ENCODE data around the gene MYO9A. TPM values are rescaled to one million over a fixed set of nuclear protein-coding genes. Genes with fewer than 3 reads are reported as not detected.

MYO9A gene
- total RNA-seq, 1 experiment from 2014 or later = 41.6 TPM

DNA sequence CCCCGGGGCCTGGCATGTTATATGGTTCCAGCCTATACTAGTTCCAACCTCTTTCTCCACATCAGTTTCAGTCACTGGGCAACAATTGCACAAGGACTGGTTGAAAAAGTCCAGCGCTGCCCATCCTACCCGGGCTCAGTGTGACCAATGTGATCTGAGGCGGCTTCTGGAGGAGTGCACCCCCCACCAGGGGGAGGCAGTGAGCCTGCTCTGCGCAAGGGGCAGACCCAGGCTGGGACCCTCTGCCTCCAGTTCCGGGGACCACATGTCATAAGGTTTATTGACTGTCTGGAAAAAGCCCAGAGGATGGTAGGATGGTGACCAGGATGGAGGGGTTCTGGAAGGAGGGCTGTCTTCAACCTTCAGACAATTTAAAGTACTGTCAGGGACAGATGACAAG lies 333.2 kb downstream of the MYO9A start:
- in situ Hi-C loops (cut with HindIII; ENCODE audit: low pct_unique_long_range_greater_than_20kb, low sequenced_read_pairs) (no loop called here), intact Hi-C loops (cut with micrococcal nuclease; ENCODE audit: unreplicated experiment) (no loop called here)
- Histone ChIP-seq H3K9me3 (ENCODE audit: control insufficient read depth, insufficient read depth, low read depth, low read length) (no peaks in the 10 kb centered on the region), H3K4me1 (ENCODE audit: control insufficient read depth, insufficient read depth, low read length) (peaks cover 6% of the 10 kb centered on the region; the same call in 1 of the 2 replicates), H3K27me3 (ENCODE audit: control insufficient read depth, insufficient read depth, low read length) (no peaks in the 10 kb centered on the region), H3K27ac (ENCODE audit: low read length) (no peak overlapping the region), H3K36me3 (ENCODE audit: control insufficient read depth, insufficient read depth, low read length) (no peaks in the 10 kb centered on the region), H3K4me3 (ENCODE audit: low read depth in 2 of 2, low read length in 2 of 2) (no peak overlapping the region)
- DNase-seq (ENCODE audit: low read depth, low spot score) = no peak
- BruUV-seq (replicated peaks) = no TSS peak
- ChIA-PET CTCF (interaction anchor here (0.7 kb wide), 1 partner anchor 371 kb away, joined by 3 read pairs; no protein-coding TSS in a partner anchor), POLR2A (no interaction called here)
- TF ChIP-seq REST (IDR thresholded peaks at IDR 0.05; ENCODE audit: insufficient read depth in 1 of 2, low read depth in 2 of 2, low read length in 1 of 2) = no peak
- TF ChIP-seq, protein P1, sequence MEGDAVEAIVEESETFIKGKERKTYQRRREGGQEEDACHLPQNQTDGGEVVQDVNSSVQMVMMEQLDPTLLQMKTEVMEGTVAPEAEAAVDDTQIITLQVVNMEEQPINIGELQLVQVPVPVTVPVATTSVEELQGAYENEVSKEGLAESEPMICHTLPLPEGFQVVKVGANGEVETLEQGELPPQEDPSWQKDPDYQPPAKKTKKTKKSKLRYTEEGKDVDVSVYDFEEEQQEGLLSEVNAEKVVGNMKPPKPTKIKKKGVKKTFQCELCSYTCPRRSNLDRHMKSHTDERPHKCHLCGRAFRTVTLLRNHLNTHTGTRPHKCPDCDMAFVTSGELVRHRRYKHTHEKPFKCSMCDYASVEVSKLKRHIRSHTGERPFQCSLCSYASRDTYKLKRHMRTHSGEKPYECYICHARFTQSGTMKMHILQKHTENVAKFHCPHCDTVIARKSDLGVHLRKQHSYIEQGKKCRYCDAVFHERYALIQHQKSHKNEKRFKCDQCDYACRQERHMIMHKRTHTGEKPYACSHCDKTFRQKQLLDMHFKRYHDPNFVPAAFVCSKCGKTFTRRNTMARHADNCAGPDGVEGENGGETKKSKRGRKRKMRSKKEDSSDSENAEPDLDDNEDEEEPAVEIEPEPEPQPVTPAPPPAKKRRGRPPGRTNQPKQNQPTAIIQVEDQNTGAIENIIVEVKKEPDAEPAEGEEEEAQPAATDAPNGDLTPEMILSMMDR (IDR thresholded peaks at IDR 0.05) = peak; percentile 77; the same call in 1 of the 2 replicates
- 0 out of 2 replicates have a peak, but pooled peaks have one; percentile 33 for ATAC-seq

GRCh38 chr15:71782422-71783165 lies 335.4 kb downstream of the MYO9A start:
- ATAC-seq = no peak
- Histone ChIP-seq H3K4me3 (ENCODE audit: low read depth in 2 of 2, low read length in 2 of 2) (no peak overlapping the region), H3K27me3 (ENCODE audit: control insufficient read depth, insufficient read depth, low read length) (no peaks in the 10 kb centered on the region), H3K36me3 (ENCODE audit: control insufficient read depth, insufficient read depth, low read length) (no peaks in the 10 kb centered on the region), H3K4me1 (ENCODE audit: control insufficient read depth, insufficient read depth, low read length) (peaks cover 6% of the 10 kb centered on the region; the same call in 1 of the 2 replicates), H3K9me3 (ENCODE audit: control insufficient read depth, insufficient read depth, low read depth, low read length) (no peaks in the 10 kb centered on the region), H3K27ac (ENCODE audit: low read length) (no peak overlapping the region)
- TF ChIP-seq TCF7L2 (IDR thresholded peaks at IDR 0.05; ENCODE audit: low read depth, low read length) (no peak), REST (IDR thresholded peaks at IDR 0.05; ENCODE audit: insufficient read depth in 1 of 2, low read depth in 2 of 2, low read length in 1 of 2) (no peak), SIN3A (IDR thresholded peaks at IDR 0.05; ENCODE audit: borderline replicate concordance, insufficient read depth, low read depth, low read length) (no peak), POLR2AphosphoS5 (IDR thresholded peaks at IDR 0.05; ENCODE audit: low read depth, low read length) (no peak)
- TF ChIP-seq, protein P1 (IDR thresholded peaks at IDR 0.05) = no peak
- CTCF ChIA-PET = no interaction called here
- BruUV-seq (replicated peaks) = no TSS peak
- POLR2A ChIA-PET = no interaction called here
- in situ Hi-C loops (cut with HindIII; ENCODE audit: low pct_unique_long_range_greater_than_20kb, low sequenced_read_pairs) = no loop called here
- no peak for DNase-seq (ENCODE audit: low read depth, low spot score)
- intact Hi-C loops (cut with micrococcal nuclease; ENCODE audit: unreplicated experiment) = no loop called here

All from Panc1 (cell line).